ENCODE data around the gene SPG11.

Gene SPG11

DNA sequence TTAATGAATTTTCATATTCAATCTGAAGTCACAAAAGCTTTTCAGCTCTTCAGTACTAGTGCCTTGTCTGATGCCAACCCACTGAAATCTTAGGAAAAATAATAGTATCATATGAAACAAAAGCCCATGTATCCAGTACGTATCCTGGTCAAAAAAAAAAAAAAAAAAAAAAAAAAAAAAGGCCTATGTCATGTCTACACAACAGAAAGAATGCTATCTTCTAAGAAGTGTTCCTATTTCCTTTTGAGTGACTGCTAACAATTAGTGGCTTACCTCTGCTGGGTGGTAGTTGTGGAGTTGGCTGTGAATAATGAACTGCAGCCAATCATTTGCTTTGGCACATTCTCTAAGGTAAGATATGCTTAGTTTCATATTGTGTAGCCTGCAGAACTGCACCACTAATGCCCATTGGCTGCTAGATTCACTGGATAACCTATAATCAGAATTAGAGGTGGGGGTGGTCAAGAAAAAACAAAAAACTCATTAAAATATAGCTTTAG, 66.9 kb downstream of the SPG11 start:
- no peak overlapping the region for H3K4me3 ChIP-seq (ENCODE audit: low read length in 2 of 2)
- no peak overlapping the region for H3K9ac ChIP-seq (ENCODE audit: low read depth, low read length, poor library complexity)
- no peak overlapping the region for H3K27ac ChIP-seq (replicated peaks; ENCODE audit: low read length)
- no peak overlapping the region for H3K4me2 ChIP-seq (ENCODE audit: insufficient read depth, low read length, poor library complexity, severe bottlenecking)
- no peak overlapping the region for H4K8ac ChIP-seq (ENCODE audit: low read depth, low read length)
- H3K27me3 ChIP-seq (ENCODE audit: control insufficient read depth in 3 of 3, insufficient read depth in 3 of 3, low read depth in 1 of 3, low read length in 3 of 3) = no peaks in the 10 kb centered on the region
- H3K4ac ChIP-seq (ENCODE audit: low read length) = no peak overlapping the region
- H3K23ac ChIP-seq (ENCODE audit: low read depth, low read length, poor library complexity) = no peak overlapping the region
- no peak overlapping the region for H2BK15ac ChIP-seq (ENCODE audit: low read length)
- peaks cover 15 to 86% of the 10 kb centered on the region in 2 donors for H3K36me3 ChIP-seq (replicated peaks in 1 of 2; ENCODE audit: control insufficient read depth in 2 of 2, insufficient read depth in 2 of 2, low read length in 2 of 2)
- H3K4me1 ChIP-seq (ENCODE audit: control insufficient read depth in 2 of 2, insufficient read depth in 1 of 2, low read depth in 1 of 2, low read length in 2 of 2) = no peaks in the 10 kb centered on the region
- no peak overlapping the region for H3K18ac ChIP-seq (ENCODE audit: low read length)
- H3K9me3 ChIP-seq (replicated peaks in 1 of 2; ENCODE audit: control insufficient read depth in 2 of 2, insufficient read depth in 1 of 2, low read depth in 1 of 2, low read length in 2 of 2) = no peaks in the 10 kb centered on the region
- no peaks in the 10 kb centered on the region for H3K79me1 ChIP-seq (ENCODE audit: low read depth, low read length)
- no peak overlapping the region for H2AFZ ChIP-seq (ENCODE audit: low read length)
- no peak for DNase-seq (ENCODE audit: low spot score)
- H2AK5ac ChIP-seq (ENCODE audit: low read depth, low read length) = no peak overlapping the region
- H2BK5ac ChIP-seq (ENCODE audit: low read length) = no peak overlapping the region
- no peak overlapping the region for H3K14ac ChIP-seq (ENCODE audit: low read length)
- no CpG with 5 or more reads among the region's 1 CpG for WGBS, 2 donors (ENCODE audit: extremely low coverage in 2 of 2, insufficient read length in 2 of 2, insufficient replicate concordance in 1 of 2)
- no peak overlapping the region for H2BK12ac ChIP-seq (ENCODE audit: low read length)
- H4K91ac ChIP-seq (ENCODE audit: low read depth, low read length, poor library complexity) = no peak overlapping the region
- H2BK120ac ChIP-seq (ENCODE audit: low read depth, low read length) = no peak overlapping the region

GRCh38 chr15:44595656-44596510, 67.6 kb downstream of the SPG11 start:
- no CpG with 5 or more reads among the region's 3 CpGs for WGBS, 2 donors (ENCODE audit: extremely low coverage in 2 of 2, insufficient read length in 2 of 2, insufficient replicate concordance in 1 of 2)
- no peak overlapping the region for H3K27ac ChIP-seq (replicated peaks; ENCODE audit: low read length)
- no peak overlapping the region for H2BK120ac ChIP-seq (ENCODE audit: low read depth, low read length)
- H3K4ac ChIP-seq (ENCODE audit: low read length) = no peak overlapping the region
- H3K9ac ChIP-seq (ENCODE audit: low read depth, low read length, poor library complexity) = no peak overlapping the region
- H4K91ac ChIP-seq (ENCODE audit: low read depth, low read length, poor library complexity) = no peak overlapping the region
- H3K23ac ChIP-seq (ENCODE audit: low read depth, low read length, poor library complexity) = no peak overlapping the region
- DNase-seq (ENCODE audit: low spot score) = no peak
- H3K4me3 ChIP-seq (ENCODE audit: low read length in 2 of 2) = no peak overlapping the region
- H3K27me3 ChIP-seq (ENCODE audit: control insufficient read depth in 3 of 3, insufficient read depth in 3 of 3, low read depth in 1 of 3, low read length in 3 of 3) = no peaks in the 10 kb centered on the region
- no peak overlapping the region for H3K4me2 ChIP-seq (ENCODE audit: insufficient read depth, low read length, poor library complexity, severe bottlenecking)
- H4K8ac ChIP-seq (ENCODE audit: low read depth, low read length) = no peak overlapping the region
- no peaks in the 10 kb centered on the region for H3K9me3 ChIP-seq (replicated peaks in 1 of 2; ENCODE audit: control insufficient read depth in 2 of 2, insufficient read depth in 1 of 2, low read depth in 1 of 2, low read length in 2 of 2)
- no peaks in the 10 kb centered on the region for H3K4me1 ChIP-seq (ENCODE audit: control insufficient read depth in 2 of 2, insufficient read depth in 1 of 2, low read depth in 1 of 2, low read length in 2 of 2)
- H3K14ac ChIP-seq (ENCODE audit: low read length) = no peak overlapping the region
- no peak overlapping the region for H2BK15ac ChIP-seq (ENCODE audit: low read length)
- H2AK5ac ChIP-seq (ENCODE audit: low read depth, low read length) = no peak overlapping the region
- H3K18ac ChIP-seq (ENCODE audit: low read length) = no peak overlapping the region
- H2BK5ac ChIP-seq (ENCODE audit: low read length) = no peak overlapping the region
- no peaks in the 10 kb centered on the region for H3K79me1 ChIP-seq (ENCODE audit: low read depth, low read length)
- no peak overlapping the region for H2AFZ ChIP-seq (ENCODE audit: low read length)
- no peak overlapping the region for H2BK12ac ChIP-seq (ENCODE audit: low read length)
- H3K36me3 ChIP-seq (replicated peaks in 1 of 2; ENCODE audit: control insufficient read depth in 2 of 2, insufficient read depth in 2 of 2, low read length in 2 of 2) = peaks cover 15 to 91% of the 10 kb centered on the region in 2 donors

- Histone ChIP-seq H3K4ac (ENCODE audit: low read length) (no peak overlapping the region), H2AFZ (ENCODE audit: low read length) (no peak overlapping the region), H3K23ac (ENCODE audit: low read depth, low read length, poor library complexity) (no peak overlapping the region), H4K8ac (ENCODE audit: low read depth, low read length) (no peak overlapping the region), H3K36me3 (replicated peaks in 1 of 2; ENCODE audit: control insufficient read depth in 2 of 2, insufficient read depth in 2 of 2, low read length in 2 of 2) (peaks cover 16 to 93% of the 10 kb centered on the region in 2 donors), H2BK5ac (ENCODE audit: low read length) (no peak overlapping the region), H2AK5ac (ENCODE audit: low read depth, low read length) (no peak overlapping the region), H3K27ac (replicated peaks; ENCODE audit: low read length) (no peak overlapping the region), H3K27me3 (ENCODE audit: control insufficient read depth in 3 of 3, insufficient read depth in 3 of 3, low read depth in 1 of 3, low read length in 3 of 3) (no peaks in the 10 kb centered on the region), H3K4me3 (ENCODE audit: low read length in 2 of 2) (no peak overlapping the region), H3K14ac (ENCODE audit: low read length) (no peak overlapping the region), H2BK120ac (ENCODE audit: low read depth, low read length) (no peak overlapping the region), H3K9me3 (replicated peaks in 1 of 2; ENCODE audit: control insufficient read depth in 2 of 2, insufficient read depth in 1 of 2, low read depth in 1 of 2, low read length in 2 of 2) (no peaks in the 10 kb centered on the region), H3K9ac (ENCODE audit: low read depth, low read length, poor library complexity) (no peak overlapping the region), H3K79me1 (ENCODE audit: low read depth, low read length) (no peaks in the 10 kb centered on the region), H3K18ac (ENCODE audit: low read length) (no peak overlapping the region), H3K4me1 (ENCODE audit: control insufficient read depth in 2 of 2, insufficient read depth in 1 of 2, low read depth in 1 of 2, low read length in 2 of 2) (no peaks in the 10 kb centered on the region), H3K4me2 (ENCODE audit: insufficient read depth, low read length, poor library complexity, severe bottlenecking) (no peak overlapping the region), H4K91ac (ENCODE audit: low read depth, low read length, poor library complexity) (no peak overlapping the region), H2BK12ac (ENCODE audit: low read length) (no peak overlapping the region), H2BK15ac (ENCODE audit: low read length) (no peak overlapping the region)
- WGBS, 2 donors (ENCODE audit: extremely low coverage in 2 of 2, insufficient read length in 2 of 2, insufficient replicate concordance in 1 of 2) = no CpG with 5 or more reads among the region's 1 CpG
- DNase-seq (ENCODE audit: low spot score) = no peak
Measured at GRCh38 chr15:44595246-44595645, 68.2 kb downstream of the SPG11 start.

- Histone ChIP-seq H3K14ac (ENCODE audit: low read length) (no peak overlapping the region), H4K91ac (ENCODE audit: low read depth, low read length, poor library complexity) (no peak overlapping the region), H3K18ac (ENCODE audit: low read length) (no peak overlapping the region), H3K79me1 (ENCODE audit: low read depth, low read length) (no peaks in the 10 kb centered on the region), H3K23ac (ENCODE audit: low read depth, low read length, poor library complexity) (no peak overlapping the region), H2BK15ac (ENCODE audit: low read length) (no peak overlapping the region), H2AK5ac (ENCODE audit: low read depth, low read length) (no peak overlapping the region), H3K36me3 (replicated peaks in 1 of 2; ENCODE audit: control insufficient read depth in 2 of 2, insufficient read depth in 2 of 2, low read length in 2 of 2) (peaks cover 20 to 95% of the 10 kb centered on the region in 2 donors), H3K4ac (ENCODE audit: low read length) (no peak overlapping the region), H2BK5ac (ENCODE audit: low read length) (no peak overlapping the region), H2AFZ (ENCODE audit: low read length) (no peak overlapping the region), H3K27me3 (ENCODE audit: control insufficient read depth in 3 of 3, insufficient read depth in 3 of 3, low read depth in 1 of 3, low read length in 3 of 3) (no peaks in the 10 kb centered on the region), H3K9ac (ENCODE audit: low read depth, low read length, poor library complexity) (no peak overlapping the region), H3K4me1 (ENCODE audit: control insufficient read depth in 2 of 2, insufficient read depth in 1 of 2, low read depth in 1 of 2, low read length in 2 of 2) (no peaks in the 10 kb centered on the region), H2BK12ac (ENCODE audit: low read length) (no peak overlapping the region), H4K8ac (ENCODE audit: low read depth, low read length) (no peak overlapping the region), H2BK120ac (ENCODE audit: low read depth, low read length) (no peak overlapping the region), H3K27ac (replicated peaks; ENCODE audit: low read length) (no peak overlapping the region), H3K9me3 (replicated peaks in 1 of 2; ENCODE audit: control insufficient read depth in 2 of 2, insufficient read depth in 1 of 2, low read depth in 1 of 2, low read length in 2 of 2) (no peaks in the 10 kb centered on the region), H3K4me2 (ENCODE audit: insufficient read depth, low read length, poor library complexity, severe bottlenecking) (no peak overlapping the region), H3K4me3 (ENCODE audit: low read length in 2 of 2) (no peak overlapping the region)
- no CpG with 5 or more reads among the region's 7 CpGs for WGBS, 2 donors (ENCODE audit: extremely low coverage in 2 of 2, insufficient read length in 2 of 2, insufficient replicate concordance in 1 of 2)
- DNase-seq (ENCODE audit: low spot score) = no peak
Measured at GRCh38 chr15:44593042-44593736, 70.3 kb downstream of the SPG11 start.
